ENCODE measurements around the gene CDK10.
A peak's percentile ranks its signal among the peaks of the same experiment; 100 is the strongest.
"Not testable (repeated sequence)": the region's sequence is repeated elsewhere in the genome, so short reads cannot be mapped to it uniquely, and the experiment has no call there.

The CDK10 gene

GRCh38 chr16:89670496-89671431, 15.7 kb upstream of the CDK10 start:
- H3K9ac ChIP-seq (ENCODE audit: insufficient read length) = no peak overlapping the region
- no peak for DNase-seq (ENCODE audit: low read depth, low spot score)
- H3K27ac ChIP-seq = peak overlapping the region; percentile 36; the same call in 1 of the 2 replicates

GRCh38 chr16:89671565-89671964, 14.9 kb upstream of the CDK10 start:
- H3K9ac ChIP-seq (ENCODE audit: insufficient read length) = not testable (repeated sequence)

More at GRCh38 chr16:89670496-89671431, 15.7 kb upstream of the CDK10 start:
- no peak overlapping the region for H3K4me3 ChIP-seq
- no peaks in the 10 kb centered on the region for H3K9me3 ChIP-seq (ENCODE audit: low read depth, low read length)
- no peak for TF ChIP-seq FOXP2 (optimal IDR thresholded peaks at IDR 0.05; ENCODE audit: control extremely low read depth, extremely low read length, insufficient read depth)
- no peaks in the 10 kb centered on the region for H3K36me3 ChIP-seq (ENCODE audit: insufficient read depth, low read length)

GRCh38 chr16:89672177-89672941, 14.1 kb upstream of the CDK10 start:
- H3K4me3 ChIP-seq = no peak overlapping the region
- no peaks in the 10 kb centered on the region for H3K36me3 ChIP-seq (ENCODE audit: insufficient read depth, low read length)
- no peak for TF ChIP-seq POLR2AphosphoS5 (IDR thresholded peaks at IDR 0.05; ENCODE audit: borderline replicate concordance, low read depth, low read length)
- TF ChIP-seq EZH2 (IDR thresholded peaks at IDR 0.05) = no peak
- TF ChIP-seq FOXP2 (optimal IDR thresholded peaks at IDR 0.05; ENCODE audit: control extremely low read depth, extremely low read length, insufficient read depth) = no peak
- H3K27ac ChIP-seq = no peak overlapping the region
- no peak overlapping the region for H3K9ac ChIP-seq (ENCODE audit: insufficient read length)
- H3K9me3 ChIP-seq (ENCODE audit: low read depth, low read length) = no peaks in the 10 kb centered on the region
- DNase-seq (ENCODE audit: low read depth, low spot score) = no peak

More at GRCh38 chr16:89671565-89671964, 14.9 kb upstream of the CDK10 start:
- H3K4me3 ChIP-seq; H3K9me3 ChIP-seq (ENCODE audit: low read depth, low read length); DNase-seq (ENCODE audit: low read depth, low spot score); H3K27ac ChIP-seq; H3K36me3 ChIP-seq (ENCODE audit: insufficient read depth, low read length): not testable (repeated sequence)

- Histone ChIP-seq H3K9ac (ENCODE audit: insufficient read length) (no peak overlapping the region), H3K36me3 (ENCODE audit: insufficient read depth, low read length) (no peaks in the 10 kb centered on the region), H3K27ac (no peak overlapping the region), H3K4me3 (no peak overlapping the region), H3K9me3 (ENCODE audit: low read depth, low read length) (no peaks in the 10 kb centered on the region)
- no peak for DNase-seq (ENCODE audit: low read depth, low spot score)
- TF ChIP-seq POLR2AphosphoS5 (IDR thresholded peaks at IDR 0.05; ENCODE audit: borderline replicate concordance, low read depth, low read length) (no peak), EZH2 (IDR thresholded peaks at IDR 0.05) (no peak), FOXP2 (optimal IDR thresholded peaks at IDR 0.05; ENCODE audit: control extremely low read depth, extremely low read length, insufficient read depth) (no peak)
These were observed 8.2 kb upstream of the CDK10 start for GRCh38 chr16:89678258-89678657.

- H3K9ac ChIP-seq (ENCODE audit: insufficient read length) = no peak overlapping the region
- no peak for DNase-seq (ENCODE audit: low read depth, low spot score)
- H3K9me3 ChIP-seq (ENCODE audit: low read depth, low read length) = no peaks in the 10 kb centered on the region
- H3K4me3 ChIP-seq = no peak overlapping the region
- no peaks in the 10 kb centered on the region; the same call in 1 of the 2 replicates for H3K36me3 ChIP-seq (ENCODE audit: insufficient read depth, low read length)
- TF ChIP-seq POLR2AphosphoS5 (IDR thresholded peaks at IDR 0.05; ENCODE audit: borderline replicate concordance, low read depth, low read length) (no peak), FOXP2 (optimal IDR thresholded peaks at IDR 0.05; ENCODE audit: control extremely low read depth, extremely low read length, insufficient read depth) (no peak), EZH2 (IDR thresholded peaks at IDR 0.05) (no peak)
- no peak overlapping the region for H3K27ac ChIP-seq
These were observed 573 bp upstream of the CDK10 start for GRCh38 chr16:89685916-89686315.

- DNase-seq (ENCODE audit: low read depth, low spot score) = no peak
These were observed 827 bp downstream of the CDK10 start for GRCh38 chr16:89687092-89687940.

GRCh38 chr16:89688395-89688794, 1.9 kb downstream of the CDK10 start:
- DNase-seq (ENCODE audit: low read depth, low spot score) = no peak
- no peak overlapping the region for H3K4me3 ChIP-seq
- TF ChIP-seq FOXP2 (optimal IDR thresholded peaks at IDR 0.05; ENCODE audit: control extremely low read depth, extremely low read length, insufficient read depth) (no peak), EZH2 (IDR thresholded peaks at IDR 0.05) (no peak), POLR2AphosphoS5 (IDR thresholded peaks at IDR 0.05; ENCODE audit: borderline replicate concordance, low read depth, low read length) (no peak)
- H3K9me3 ChIP-seq (ENCODE audit: low read depth, low read length) = no peaks in the 10 kb centered on the region
- H3K36me3 ChIP-seq (ENCODE audit: insufficient read depth, low read length) = peaks cover 2% of the 10 kb centered on the region; the same call in 1 of the 2 replicates
- H3K9ac ChIP-seq (ENCODE audit: insufficient read length) = no peak overlapping the region
- no peak overlapping the region for H3K27ac ChIP-seq

More at GRCh38 chr16:89687092-89687940, 827 bp downstream of the CDK10 start:
- Histone ChIP-seq H3K9me3 (ENCODE audit: low read depth, low read length) (no peaks in the 10 kb centered on the region), H3K36me3 (ENCODE audit: insufficient read depth, low read length) (no peaks in the 10 kb centered on the region; the same call in 1 of the 2 replicates), H3K4me3 (peak overlapping the region; percentile 85), H3K27ac (no peak overlapping the region), H3K9ac (ENCODE audit: insufficient read length) (peak overlapping the region; percentile 91)
- TF ChIP-seq EZH2 (IDR thresholded peaks at IDR 0.05) (no peak), POLR2AphosphoS5 (IDR thresholded peaks at IDR 0.05; ENCODE audit: borderline replicate concordance, low read depth, low read length) (no peak), FOXP2 (optimal IDR thresholded peaks at IDR 0.05; ENCODE audit: control extremely low read depth, extremely low read length, insufficient read depth) (no peak)

- H3K9me3 ChIP-seq (ENCODE audit: low read depth, low read length) = no peaks in the 10 kb centered on the region
- no peak for TF ChIP-seq POLR2AphosphoS5 (IDR thresholded peaks at IDR 0.05; ENCODE audit: borderline replicate concordance, low read depth, low read length)
- TF ChIP-seq EZH2 (IDR thresholded peaks at IDR 0.05) = no peak
- TF ChIP-seq FOXP2 (optimal IDR thresholded peaks at IDR 0.05; ENCODE audit: control extremely low read depth, extremely low read length, insufficient read depth) = no peak
- no peak for DNase-seq (ENCODE audit: low read depth, low spot score)
- H3K9ac ChIP-seq (ENCODE audit: insufficient read length) = no peak overlapping the region
- peaks cover 2% of the 10 kb centered on the region; the same call in 1 of the 2 replicates for H3K36me3 ChIP-seq (ENCODE audit: insufficient read depth, low read length)
- no peak overlapping the region for H3K27ac ChIP-seq
- H3K4me3 ChIP-seq = no peak overlapping the region
These were observed 2.7 kb downstream of the CDK10 start for GRCh38 chr16:89689142-89689541.

GRCh38 chr16:89689621-89690020, 3.1 kb downstream of the CDK10 start:
- H3K36me3 ChIP-seq (ENCODE audit: insufficient read depth, low read length); H3K27ac ChIP-seq; H3K9ac ChIP-seq (ENCODE audit: insufficient read length); H3K9me3 ChIP-seq (ENCODE audit: low read depth, low read length); H3K4me3 ChIP-seq; DNase-seq (ENCODE audit: low read depth, low spot score): not testable (repeated sequence)

Data from SK-N-MC (cell line).